Keratinocyte (primary cell): Measurements from ENCODE around the gene SMARCC2. TPM values are rescaled to one million over a fixed set of nuclear protein-coding genes. Genes with fewer than 3 reads are reported as not detected.

Experiments used
- DNase-seq: peaks from one replicate; pipeline ENCODE4 v3.0.0-alpha.2; 2011; ENCODE audit warnings: low read depth, missing footprints, low spot score
- FAIRE-seq: peaks from 2 replicates; lab custom pipeline; 2011; peaks lifted over from hg19 to GRCh38; lab: Jason Lieb, UNC
- H2AFZ ChIP-seq: 2 replicates; pipeline ENCODE4 v1.6.0; 2012; ENCODE audit warnings: low read length, control low read depth, inconsistent platforms; ENCODE audit not compliant: control insufficient read depth
- H3K27ac ChIP-seq: 2 replicates; pipeline ENCODE4 v1.5.1; 2011; ENCODE audit warnings: low read length; ENCODE audit not compliant: control insufficient read depth, insufficient read depth
- H3K27me3 ChIP-seq: 3 replicates; pipeline ENCODE4 v1.6.0; 2011; ENCODE audit warnings: low read length; ENCODE audit not compliant: control insufficient read depth, insufficient read depth; ENCODE audit errors: extremely low read depth
- H3K36me3 ChIP-seq, 2 experiments: 2 replicates in 1 of 2; 3 replicates in 1 of 2; pipeline ENCODE4 v1.5.1; 2011; ENCODE audit warnings: low read length in 2 of 2, mild to moderate bottlenecking in 1 of 2; ENCODE audit not compliant: control insufficient read depth in 2 of 2, insufficient read depth in 2 of 2; ENCODE audit errors: extremely low read depth in 1 of 2
- H3K4me1 ChIP-seq: 3 replicates; pipeline ENCODE4 v1.5.1; 2011; ENCODE audit warnings: low read length; ENCODE audit not compliant: control insufficient read depth, insufficient read depth; ENCODE audit errors: extremely low read depth
- H3K4me2 ChIP-seq: 3 replicates; pipeline ENCODE4 v1.6.0; 2011; ENCODE audit warnings: low read depth, low read length; ENCODE audit not compliant: control insufficient read depth, insufficient read depth; ENCODE audit errors: extremely low read depth
- H3K4me3 ChIP-seq, 3 experiments: fragments of 200-600 bp in 1 of 3; sonication (generic) in 1 of 3; 2 replicates in 2 of 3; 3 replicates in 1 of 3; pipeline ENCODE4 v1.5.1; 2011 to 2016; ENCODE audit warnings: low read length in 3 of 3, mild to moderate bottlenecking in 3 of 3, control low read depth in 2 of 3, inconsistent platforms in 1 of 3, low read depth in 1 of 3, mixed read lengths in 1 of 3, mixed run types in 1 of 3, moderate library complexity in 1 of 3; ENCODE audit not compliant: control insufficient read depth in 2 of 3, insufficient read depth in 2 of 3; ENCODE audit errors: extremely low read depth in 1 of 3
- H3K79me2 ChIP-seq: 2 replicates; pipeline ENCODE4 v1.6.0; 2012; ENCODE audit warnings: low read length; ENCODE audit not compliant: control insufficient read depth, insufficient read depth
- H3K9ac ChIP-seq: 3 replicates; pipeline ENCODE4 v1.6.0; 2011; ENCODE audit warnings: low read length; ENCODE audit not compliant: control insufficient read depth, insufficient read depth; ENCODE audit errors: extremely low read depth
- H3K9me1 ChIP-seq: 3 replicates; pipeline ENCODE4 v1.6.0; 2011; ENCODE audit warnings: low read length; ENCODE audit not compliant: control insufficient read depth, insufficient read depth; ENCODE audit errors: extremely low read depth
- H3K9me3 ChIP-seq: 2 replicates; pipeline ENCODE4 v1.5.1; 2012; ENCODE audit warnings: low read depth, low read length; ENCODE audit not compliant: control insufficient read depth
- H4K20me1 ChIP-seq: 3 replicates; pipeline ENCODE4 v1.6.0; 2011; ENCODE audit warnings: low read length; ENCODE audit not compliant: control insufficient read depth, insufficient read depth; ENCODE audit errors: extremely low read depth
- CTCF ChIP-seq, 3 experiments: IDR thresholded peaks in 1 of 3; conservative IDR thresholded peaks in 1 of 3; optimal IDR thresholded peaks in 1 of 3; 2 replicates in 2 of 3; 3 replicates in 1 of 3; pipeline versions ENCODE3 to v1.5.1; 2011; ENCODE audit warnings: low read length in 3 of 3, mild to moderate bottlenecking in 3 of 3, moderate library complexity in 2 of 3, control low read depth in 1 of 3, inconsistent platforms in 1 of 3; ENCODE audit not compliant: insufficient read depth in 2 of 3; ENCODE audit errors: extremely low read depth in 1 of 3
- EZH2 ChIP-seq: IDR thresholded peaks from one replicate; pipeline ENCODE4 v1.6.1; 2012; ENCODE audit warnings: inconsistent platforms, mild to moderate bottlenecking, low read length, moderate library complexity
- dilution Hi-C: fragments of 300-500 bp; cut with MboI; formaldehyde crosslinking; loops from one replicate; pipeline ENCODE4 v1.7.0; 2020; ENCODE audit warnings: low sequenced_read_pairs; ENCODE audit not compliant: extremely low pct_ligation_motif_present
- polyA plus RNA-seq, 5 experiments: library from polyadenylated mRNA; depleted of rRNA in 3 of 5; stranded (reverse) in 3 of 5; stranded (forward) in 1 of 5; unstranded in 1 of 5; fragments of >200 nt; gene quantifications; 1 replicate in 1 of 5; 2 replicates in 3 of 5; 3 replicates in 1 of 5; pipeline versions ENCODE4 v1.2.1 to v1.2.3, GENCODE V29; 2011 to 2012; ENCODE audit warnings: missing spikeins in 2 of 5, low read depth in 1 of 5, low replicate concordance in 1 of 5

The SMARCC2 gene
- polyA plus RNA-seq, 1 donor (not counting 4 experiments of a cell fraction or from before 2014, with no cell fraction given), result 32.5 TPM

- TF ChIP-seq EZH2 (no peak), CTCF (optimal IDR thresholded peaks at IDR 0.05 in 1 of 3, IDR thresholded peaks at IDR 0.05 in 1 of 3, conservative IDR thresholded peaks at IDR 0.05 in 1 of 3; ENCODE audit: extremely low read depth in 1 of 3, insufficient read depth in 2 of 3, low read length in 3 of 3) (no peak)
- dilution Hi-C loops, result loop anchor here (10.0 kb wide), 1 partner anchor 46 kb away; no protein-coding TSS in a partner anchor
- Histone ChIP-seq H3K4me2 (peak overlapping the region; percentile 95), H3K9me1 (no peaks in the 10 kb centered on the region), H3K27ac (peak overlapping the region; percentile 86), H3K4me1 (peaks cover 21% of the 10 kb centered on the region), H3K9me3 (no peaks in the 10 kb centered on the region), H3K36me3 (peaks cover 25 to 27% of the 10 kb centered on the region in 2 experiments), H3K9ac (peak overlapping the region; percentile 91), H3K4me3 (peak overlapping the region; percentile 83 to 96 (median 94)), H4K20me1 (no peaks in the 10 kb centered on the region), H3K79me2 (peaks cover 21% of the 10 kb centered on the region), H2AFZ (peak overlapping the region; percentile 66), H3K27me3 (no peaks in the 10 kb centered on the region)
- FAIRE-seq, result no peak
- DNase-seq, result no peak
Observed at GRCh38 chr12:56128670-56129205, 60.5 kb downstream of the SMARCC2 start.

- peak within 1 kb of the TSS; percentile 83 to 96 (median 94) for H3K4me3 ChIP-seq
- H3K4me2 ChIP-seq, result peak within 1 kb of the TSS; percentile 99
- TF ChIP-seq CTCF (optimal IDR thresholded peaks at IDR 0.05 in 1 of 3, IDR thresholded peaks at IDR 0.05 in 1 of 3, conservative IDR thresholded peaks at IDR 0.05 in 1 of 3; ENCODE audit: extremely low read depth in 1 of 3, insufficient read depth in 2 of 3, low read length in 3 of 3) (peak in 1 of 3 experiments; percentile 10), EZH2 (no peak)
- dilution Hi-C loops, result loop anchor here (10.0 kb wide), 1 partner anchor 47 kb away; no protein-coding TSS in a partner anchor
- FAIRE-seq (no peak), DNase-seq (peak; percentile 99)
- H3K9me3 ChIP-seq, result no peaks in the 10 kb centered on the region
- peak within 1 kb of the TSS; percentile 86 for H3K27ac ChIP-seq
- peak within 1 kb of the TSS; percentile 68 for H2AFZ ChIP-seq
- no peaks in the 10 kb centered on the region for H3K9me1 ChIP-seq
- peaks cover 21% of the 10 kb centered on the region for H3K4me1 ChIP-seq
- no peaks in the 10 kb centered on the region for H3K27me3 ChIP-seq
- peaks cover 21% of the 10 kb centered on the region for H3K79me2 ChIP-seq
- peaks cover 21% of the 10 kb centered on the region in 2 experiments for H3K36me3 ChIP-seq
- H4K20me1 ChIP-seq, result no peaks in the 10 kb centered on the region
- H3K9ac ChIP-seq, result peak within 1 kb of the TSS; percentile 91
Observed at GRCh38 chr12:56127888-56128669, 61.2 kb downstream of the SMARCC2 start, which contains the start of gene ESYT1. Gene ESYT1 (plus strand): TSS chr12:56128267. CDS start chr12:56128320, 53 bp downstream.
